ENCODE measurements around the gene HOXA3.

Gene HOXA3

DNA sequence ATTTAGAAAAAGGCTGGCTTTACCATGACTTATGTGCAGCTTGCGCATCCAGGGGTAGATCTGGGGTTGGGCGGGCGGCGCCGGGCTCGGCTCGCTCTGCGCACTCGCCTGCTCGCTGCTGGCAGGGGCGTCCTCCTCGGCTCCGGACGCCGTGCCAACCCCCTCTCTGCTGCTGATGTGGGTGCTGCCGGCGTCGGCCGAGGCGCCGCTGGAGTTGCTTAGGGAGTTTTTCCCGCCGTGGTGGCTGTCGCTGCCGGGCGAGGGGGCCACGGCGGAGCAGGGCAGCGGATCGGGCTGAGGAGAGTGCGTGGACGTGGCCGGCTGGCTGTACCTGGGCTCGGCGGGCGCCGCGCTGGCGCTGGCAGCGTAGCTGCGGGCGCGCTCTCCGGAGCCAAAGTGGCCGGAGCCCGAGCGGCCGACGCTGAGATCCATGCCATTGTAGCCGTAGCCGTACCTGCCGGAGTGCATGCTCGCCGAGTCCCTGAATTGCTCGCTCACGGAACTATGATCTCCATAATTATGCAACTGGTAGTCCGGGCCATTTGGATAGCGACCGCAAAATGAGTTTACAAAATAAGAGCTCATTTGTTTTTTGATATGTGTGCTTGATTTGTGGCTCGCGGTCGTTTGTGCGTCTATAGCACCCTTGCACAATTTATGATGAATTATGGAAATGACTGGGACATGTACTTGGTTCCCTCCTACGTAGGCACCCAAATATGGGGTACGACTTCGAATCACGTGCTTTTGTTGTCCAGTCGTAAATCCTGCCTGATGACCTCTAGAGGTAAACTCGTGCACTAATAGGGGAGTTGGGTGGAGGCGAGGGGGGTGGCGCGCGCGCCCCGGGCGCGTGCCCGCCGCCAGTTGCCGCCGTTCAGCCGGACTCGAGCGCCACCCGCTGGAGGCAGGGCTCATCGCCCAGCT is 9.1 kb downstream of the HOXA3 start, which contains the start of gene HOXA5:
Gene HOXA5 (minus strand): TSS at position 659 of the 927 bp plus-strand sequence. CDS start 74 bp downstream, at position 585.
- no peak for DNase-seq (ENCODE audit: low read depth)

DNA sequence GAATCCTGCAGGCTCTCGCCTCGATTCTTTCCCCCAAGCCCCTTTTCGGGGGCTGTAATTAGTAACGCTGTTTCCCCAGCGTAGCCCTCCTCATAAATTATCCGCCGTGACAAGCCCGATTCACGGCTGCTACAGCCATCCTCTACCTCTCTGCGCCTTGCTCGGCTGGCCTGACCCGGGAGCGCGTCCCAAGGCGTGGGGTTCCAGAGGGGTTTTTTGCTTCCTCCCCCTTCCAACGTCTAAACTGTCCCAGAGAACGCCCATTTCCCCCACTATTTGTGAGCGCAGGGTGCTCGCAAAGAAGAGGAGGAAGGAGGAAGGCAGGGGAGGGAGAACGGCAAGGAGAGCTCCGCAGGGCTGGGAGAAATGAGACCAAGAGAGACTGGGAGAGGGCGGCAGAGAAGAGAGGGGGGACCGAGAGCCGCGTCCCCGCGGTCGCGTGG is 9.8 kb downstream of the HOXA3 start:
- DNase-seq (ENCODE audit: low read depth), result no peak

DNA sequence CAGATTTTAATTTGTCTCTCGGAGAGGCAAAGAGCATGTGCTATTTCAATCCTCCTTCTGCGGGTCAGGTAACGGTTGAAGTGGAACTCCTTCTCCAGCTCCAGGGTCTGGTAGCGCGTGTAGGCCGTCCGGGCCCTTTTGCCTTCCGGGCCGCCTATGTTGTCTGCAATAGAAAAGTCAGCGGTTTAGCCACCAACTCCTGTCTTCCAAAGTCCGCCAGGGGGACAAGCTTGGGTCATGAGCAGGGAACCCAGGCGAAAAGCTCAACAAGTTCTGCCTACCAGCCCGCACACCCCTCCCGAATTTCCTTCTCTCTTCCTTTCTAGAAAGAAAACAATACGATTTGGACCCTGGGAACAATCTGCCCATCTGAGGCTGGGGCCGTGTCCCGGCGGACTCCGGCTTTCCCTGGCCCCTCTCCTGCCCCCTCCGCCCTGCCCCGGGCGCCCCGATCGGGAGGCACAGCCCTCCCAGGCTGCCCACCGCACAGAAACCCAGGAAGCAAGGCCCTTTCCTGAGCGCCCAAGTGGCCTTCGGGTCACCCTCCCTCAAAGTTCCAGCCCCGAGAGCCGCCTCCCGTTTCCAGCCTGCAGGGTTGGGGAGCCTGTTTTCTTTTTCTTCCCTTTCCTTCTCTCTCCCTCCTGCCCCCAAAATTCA is 10.3 kb downstream of the HOXA3 start:
- DNase-seq (ENCODE audit: low read depth), result no peak

DNA sequence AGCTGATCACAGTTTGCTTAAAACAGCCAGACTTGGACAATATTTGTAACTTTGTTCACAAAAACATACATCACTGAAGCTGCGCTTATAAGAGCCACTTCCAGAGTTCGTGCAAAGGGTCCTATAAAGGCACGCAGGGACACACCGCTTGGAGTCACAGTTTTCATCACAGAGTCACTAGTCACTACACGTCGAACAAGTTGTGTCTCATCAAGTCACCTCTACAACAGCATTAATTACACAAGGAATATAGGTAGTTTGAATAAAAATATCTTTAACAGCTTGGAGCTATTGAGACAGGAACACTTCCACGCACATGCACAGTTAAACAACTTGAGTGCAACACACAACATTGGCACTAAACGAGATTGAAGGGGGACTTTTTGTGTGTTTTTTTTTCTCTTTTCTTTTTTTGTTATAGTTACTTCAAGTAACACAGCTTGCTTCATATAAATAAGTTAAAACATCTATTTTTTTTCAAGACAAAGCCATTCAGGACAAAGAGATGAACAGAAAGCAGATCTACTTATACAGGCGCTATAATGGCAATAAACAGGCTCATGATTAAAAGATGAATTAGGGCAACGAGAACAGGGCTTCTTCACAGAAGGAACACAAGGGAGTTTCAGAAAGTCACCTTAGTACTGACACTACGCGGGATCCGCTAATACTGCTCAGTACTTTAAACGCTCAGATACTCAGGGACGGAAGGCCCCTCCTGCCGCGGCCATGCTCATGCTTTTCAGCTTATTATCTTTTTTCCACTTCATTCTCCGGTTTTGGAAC is 11.1 kb downstream of the HOXA3 start:
- no peak for DNase-seq (ENCODE audit: low read depth)

DNA sequence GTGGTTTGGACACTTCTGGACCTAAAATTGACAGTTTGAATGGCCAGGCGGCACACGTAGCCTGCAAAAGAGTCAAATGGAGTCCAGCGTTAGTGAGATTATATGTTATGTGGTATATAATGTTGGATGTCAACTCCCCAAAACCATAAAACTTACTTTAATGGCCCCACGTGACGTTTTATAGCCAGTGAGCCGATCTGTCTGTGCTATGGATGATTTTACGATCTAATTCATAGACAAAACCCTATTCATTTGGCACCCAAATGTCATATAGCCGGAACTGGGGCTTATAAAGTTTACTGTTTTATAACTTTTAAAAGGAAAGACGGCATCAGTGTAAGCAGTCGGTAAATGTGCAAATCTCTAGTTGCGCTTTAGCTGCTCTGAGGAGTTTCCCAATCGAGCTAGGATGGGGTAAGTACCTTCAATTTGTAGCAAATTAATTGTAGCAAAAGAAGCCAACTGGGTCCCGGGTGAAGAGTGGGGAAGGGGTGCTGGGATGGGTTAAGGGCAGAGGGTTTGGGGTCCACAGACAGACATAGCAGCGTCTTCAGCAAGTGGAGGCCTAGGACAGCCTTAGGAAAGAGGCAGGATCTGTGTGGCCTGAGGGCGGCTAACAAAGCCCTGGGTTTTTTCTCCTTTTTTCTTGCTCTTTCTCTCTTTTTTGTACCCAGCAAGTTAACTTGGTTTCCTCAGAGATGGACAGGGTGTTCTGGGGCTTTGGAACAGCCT is 12.1 kb downstream of the HOXA3 start:
- no peak for DNase-seq (ENCODE audit: low read depth)

DNA sequence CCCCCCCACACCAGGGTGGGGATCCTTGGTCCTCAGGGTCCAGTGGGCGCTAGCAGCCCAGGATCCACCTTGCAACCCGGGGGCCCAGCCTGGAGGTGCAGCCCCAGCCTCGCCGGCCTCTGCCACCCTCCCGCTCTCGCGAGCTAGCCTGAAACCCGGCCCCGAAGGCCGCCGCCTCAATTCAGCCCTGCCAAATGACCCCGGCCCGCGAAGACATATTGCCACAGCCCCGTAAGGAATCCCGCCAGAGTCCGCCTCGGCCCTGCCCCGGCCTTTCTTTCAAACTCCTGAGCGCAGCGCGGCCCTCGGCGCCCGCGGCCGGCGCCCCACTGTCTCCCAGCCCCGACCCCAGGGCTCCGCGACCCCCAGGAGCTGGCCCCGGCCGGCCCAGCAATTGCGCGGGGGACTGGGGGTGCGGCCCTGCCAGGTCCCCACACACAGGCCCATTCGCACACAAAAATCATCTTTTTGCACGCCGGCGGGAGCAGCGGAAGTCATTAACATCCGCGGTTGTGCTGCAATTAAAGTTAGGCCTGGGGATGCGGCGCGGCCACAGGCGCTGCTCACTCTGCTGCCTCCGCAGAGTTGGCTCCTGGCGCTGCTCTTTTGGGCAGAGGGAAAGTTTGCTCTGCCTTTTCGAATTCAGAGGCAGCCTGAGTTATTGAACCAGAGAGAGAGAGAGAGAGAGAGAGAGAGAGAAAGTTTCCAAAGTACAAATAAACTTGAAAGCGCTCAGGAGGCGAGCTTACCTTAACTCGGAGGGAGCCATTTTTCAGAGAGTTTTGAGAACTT is 12.9 kb downstream of the HOXA3 start:
- no peak for DNase-seq (ENCODE audit: low read depth)

DNA sequence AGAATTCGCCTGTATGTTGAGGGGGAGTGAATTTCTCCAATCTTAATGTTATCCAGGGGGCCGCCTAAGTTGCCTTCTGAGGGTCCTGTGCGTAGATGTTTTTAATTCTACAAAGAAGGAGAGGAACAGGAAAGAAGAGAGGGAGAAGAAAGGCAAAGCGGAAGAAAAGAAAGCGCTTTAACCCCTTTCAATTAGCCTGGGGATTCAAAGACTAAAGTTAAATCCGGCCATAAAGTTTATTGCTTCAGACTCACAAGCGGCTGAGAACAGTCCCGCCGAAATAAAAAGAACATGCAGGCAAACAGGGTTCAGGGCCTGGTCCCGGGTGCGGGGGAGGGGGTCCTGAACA is 13.4 kb downstream of the HOXA3 start:
- DNase-seq (ENCODE audit: low read depth), result no peak

DNA sequence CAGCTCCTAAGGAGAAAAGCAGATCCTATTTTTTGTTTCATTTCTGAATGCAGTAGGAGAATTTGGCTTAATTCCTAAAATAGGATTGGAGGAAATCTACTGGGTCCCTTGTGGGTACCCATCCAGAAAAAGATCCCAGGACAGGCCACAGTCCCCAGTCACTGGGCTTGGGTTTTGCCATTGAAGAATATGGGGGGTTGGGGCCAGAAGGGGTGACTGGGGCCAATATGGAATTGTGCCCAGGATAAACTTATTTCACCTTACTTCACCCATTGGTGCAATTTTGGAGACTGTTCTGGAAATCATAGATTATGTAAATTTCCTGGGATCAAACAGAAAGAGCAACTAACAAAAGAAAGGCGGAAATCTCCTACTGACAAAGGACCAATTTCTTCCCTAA is 13.9 kb downstream of the HOXA3 start:
- no peak for DNase-seq (ENCODE audit: low read depth)

DNA sequence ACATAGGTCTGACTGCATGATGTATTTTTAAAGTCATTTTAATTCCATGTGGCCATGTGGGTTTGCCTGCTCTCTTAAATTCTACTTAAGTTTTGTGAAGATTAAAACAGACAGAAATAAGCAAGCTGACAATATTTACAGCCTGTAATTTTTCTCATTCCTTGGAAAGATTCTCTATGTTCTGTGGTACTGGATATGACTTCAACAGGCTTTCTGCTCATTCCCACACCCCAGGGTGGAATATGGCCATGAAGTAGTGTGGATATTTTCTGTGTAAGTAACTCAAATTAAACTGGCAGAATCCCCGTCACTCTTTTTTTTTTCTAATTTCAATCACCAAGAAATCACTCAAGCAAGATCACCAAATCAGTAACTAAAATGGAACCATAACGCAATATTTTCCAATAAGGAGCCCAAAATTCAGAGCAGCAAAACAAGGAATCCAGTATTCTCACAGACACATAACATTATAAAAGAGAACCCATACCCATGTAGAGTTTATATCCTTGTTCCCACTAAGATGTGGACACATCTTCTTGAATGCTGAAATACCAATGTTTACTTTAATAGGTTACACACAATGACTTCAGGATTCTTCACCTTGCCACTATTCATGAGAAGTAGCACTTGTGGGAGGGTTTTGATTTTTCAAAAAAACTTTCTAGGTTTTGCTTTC is 14.6 kb downstream of the HOXA3 start:
- no peak for DNase-seq (ENCODE audit: low read depth)

DNA sequence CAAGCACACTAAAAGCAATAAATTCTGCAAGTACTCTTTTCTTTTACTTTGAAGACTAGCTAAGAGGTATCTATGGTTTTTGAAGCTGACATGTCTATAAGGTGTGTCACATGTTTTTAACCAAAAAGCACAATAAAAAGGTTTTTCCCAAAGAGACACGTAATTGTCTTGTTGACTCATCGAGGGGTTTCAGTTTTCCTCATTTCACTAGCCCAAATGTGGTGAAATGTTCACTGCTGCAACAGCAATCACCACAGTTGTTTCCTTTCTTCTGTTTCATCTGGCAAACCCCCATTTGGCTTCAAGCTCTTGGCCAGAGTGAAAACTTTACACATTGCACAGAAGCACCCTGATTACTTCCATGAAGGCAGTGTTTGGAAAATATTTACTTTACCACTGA is 18.0 kb downstream of the HOXA3 start:
- DNase-seq (ENCODE audit: low read depth), result no peak

DNA sequence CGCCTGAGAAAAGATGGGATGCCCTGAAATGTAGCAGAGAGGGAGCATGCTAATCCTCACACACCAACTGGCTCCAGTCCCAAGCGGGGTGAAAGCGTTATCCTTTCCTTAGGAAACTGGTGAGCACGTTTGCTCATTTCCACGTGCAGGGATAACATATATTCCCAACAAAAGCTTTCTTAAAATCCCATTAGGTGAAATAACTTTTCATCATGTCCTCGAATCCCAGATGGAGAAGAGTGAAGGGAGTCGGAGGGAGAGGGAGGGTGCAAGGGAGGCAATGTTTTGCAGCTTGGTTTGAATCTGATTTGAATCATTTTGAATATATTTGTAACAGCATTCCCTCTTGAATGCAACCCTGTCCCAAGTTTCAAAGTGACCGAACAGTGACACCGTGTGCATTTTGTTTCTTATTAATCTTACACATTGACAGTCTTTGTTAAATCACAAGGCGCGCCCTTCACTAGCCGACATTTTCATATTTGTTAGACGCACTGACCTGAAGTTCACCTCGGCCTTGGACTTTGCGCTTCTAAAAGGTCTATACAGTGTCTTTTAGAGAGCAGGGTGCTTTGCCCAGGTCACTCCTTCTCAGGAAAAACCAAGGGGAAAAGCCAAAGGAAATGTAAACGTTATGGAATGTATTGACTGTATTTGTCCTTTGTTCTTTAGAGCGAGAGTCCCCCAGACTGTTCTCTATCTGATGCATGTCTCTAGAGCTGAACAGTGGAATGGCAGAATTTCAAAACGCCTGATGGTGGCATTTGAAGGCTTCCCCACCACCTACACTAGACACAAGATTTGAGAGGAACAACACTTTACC is 18.8 kb downstream of the HOXA3 start:
- DNase-seq (ENCODE audit: low read depth), result no peak

DNA sequence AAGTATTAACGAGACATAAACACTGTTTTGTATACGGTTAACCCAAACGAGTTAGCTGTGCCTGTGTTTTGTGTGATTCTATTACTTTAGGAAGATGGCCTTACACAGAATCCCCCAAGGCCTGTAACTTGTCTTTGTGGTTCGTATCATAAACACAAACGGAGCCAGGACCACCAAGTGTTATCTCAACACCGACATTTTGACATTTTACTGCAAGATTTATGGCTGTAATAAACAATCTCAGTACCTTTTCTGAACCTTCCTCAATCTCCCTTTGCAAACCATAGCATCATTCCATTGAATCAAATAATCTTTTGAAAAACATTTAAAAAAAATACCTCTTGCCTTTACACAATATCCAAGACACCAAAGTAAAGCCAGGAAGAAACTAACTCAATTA is 19.4 kb downstream of the HOXA3 start:
- DNase-seq (ENCODE audit: low read depth), result no peak

DNA sequence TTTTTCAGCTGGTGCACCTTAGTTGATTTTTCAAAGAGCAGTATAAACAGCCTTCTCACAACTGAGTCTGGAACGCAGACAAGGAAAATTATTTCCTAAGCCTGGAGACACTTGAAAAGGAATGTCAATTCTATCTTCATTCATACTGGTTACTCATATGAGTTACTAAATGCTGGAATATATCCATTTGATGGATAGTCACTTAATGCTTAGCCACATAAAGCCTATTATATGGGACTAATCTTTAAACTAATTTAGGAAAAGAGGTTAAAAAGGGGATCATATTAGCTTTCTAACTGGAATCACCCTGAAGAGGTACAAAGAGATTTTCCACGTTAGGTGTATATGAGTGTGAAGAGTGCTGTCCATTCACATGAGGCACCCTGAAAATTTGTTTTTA is 20.2 kb downstream of the HOXA3 start:
- no peak for DNase-seq (ENCODE audit: low read depth)

DNA sequence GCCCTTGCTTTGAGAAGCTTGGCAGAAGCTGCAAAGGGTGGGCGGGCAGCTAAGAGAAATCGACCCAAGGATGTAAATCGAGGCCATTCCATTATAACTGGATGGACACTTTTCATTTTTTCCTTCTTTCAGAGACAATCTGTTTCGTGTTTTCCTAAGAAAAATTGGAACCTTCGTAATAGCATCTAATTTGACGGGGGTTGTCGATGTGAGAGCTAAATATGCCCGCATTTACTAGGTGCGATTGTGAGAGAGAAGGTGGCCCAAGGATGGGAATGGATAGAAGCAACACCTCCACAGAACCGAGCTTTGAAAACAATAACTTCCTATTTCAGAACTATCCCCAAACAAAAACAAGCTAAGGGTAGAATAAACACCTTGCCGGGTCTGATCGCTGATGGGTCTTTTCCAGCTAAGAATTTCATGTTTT is 21.0 kb downstream of the HOXA3 start:
- no peak for DNase-seq (ENCODE audit: low read depth)

DNA sequence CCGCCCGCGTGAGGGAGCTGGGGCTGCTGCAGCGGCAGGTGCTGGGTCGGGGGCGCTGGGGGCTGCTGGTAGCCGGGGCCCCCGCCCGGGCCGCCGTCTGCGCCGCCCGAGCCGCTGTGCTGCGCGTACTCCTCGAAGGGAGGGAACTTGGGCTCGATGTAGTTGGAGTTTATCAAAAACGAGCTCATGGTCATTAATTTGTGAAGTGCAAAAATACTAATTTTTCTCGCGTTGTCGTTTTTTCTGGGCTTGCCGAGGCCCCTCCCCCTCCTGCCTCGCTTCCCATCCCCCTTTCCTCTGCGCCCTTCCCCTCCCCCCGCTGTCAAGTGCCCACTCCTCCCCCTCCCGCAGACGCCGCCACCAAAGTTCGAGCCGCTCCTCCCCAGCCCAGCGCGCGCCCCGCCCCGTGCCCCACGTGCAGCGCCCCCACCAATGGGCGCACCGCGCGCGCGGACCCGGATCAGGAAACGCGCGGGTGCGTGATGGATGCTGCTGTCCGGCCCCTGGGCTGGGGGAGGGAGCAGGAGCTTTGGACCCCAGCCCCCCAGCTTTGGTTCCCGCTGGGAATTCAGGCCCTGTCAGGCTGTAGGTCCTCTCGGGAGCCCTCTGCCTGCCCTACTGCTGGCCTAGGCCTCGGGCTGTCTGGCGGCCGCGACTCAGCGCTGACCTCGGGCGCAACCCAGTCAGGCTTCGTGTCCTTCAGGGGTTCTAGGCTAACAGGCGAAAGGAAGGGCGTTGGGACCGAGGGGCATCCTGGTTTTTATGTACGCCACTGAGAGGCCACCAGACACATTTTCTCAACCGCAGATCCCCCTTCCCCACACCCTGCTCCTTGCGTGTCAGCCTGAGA is 21.6 kb downstream of the HOXA3 start, which contains the start of gene HOXA4:
Gene HOXA4 (minus strand): TSS at position 218 of the 850 bp plus-strand sequence. CDS start 24 bp downstream, at position 194.
- DNase-seq (ENCODE audit: low read depth), result no peak

DNA sequence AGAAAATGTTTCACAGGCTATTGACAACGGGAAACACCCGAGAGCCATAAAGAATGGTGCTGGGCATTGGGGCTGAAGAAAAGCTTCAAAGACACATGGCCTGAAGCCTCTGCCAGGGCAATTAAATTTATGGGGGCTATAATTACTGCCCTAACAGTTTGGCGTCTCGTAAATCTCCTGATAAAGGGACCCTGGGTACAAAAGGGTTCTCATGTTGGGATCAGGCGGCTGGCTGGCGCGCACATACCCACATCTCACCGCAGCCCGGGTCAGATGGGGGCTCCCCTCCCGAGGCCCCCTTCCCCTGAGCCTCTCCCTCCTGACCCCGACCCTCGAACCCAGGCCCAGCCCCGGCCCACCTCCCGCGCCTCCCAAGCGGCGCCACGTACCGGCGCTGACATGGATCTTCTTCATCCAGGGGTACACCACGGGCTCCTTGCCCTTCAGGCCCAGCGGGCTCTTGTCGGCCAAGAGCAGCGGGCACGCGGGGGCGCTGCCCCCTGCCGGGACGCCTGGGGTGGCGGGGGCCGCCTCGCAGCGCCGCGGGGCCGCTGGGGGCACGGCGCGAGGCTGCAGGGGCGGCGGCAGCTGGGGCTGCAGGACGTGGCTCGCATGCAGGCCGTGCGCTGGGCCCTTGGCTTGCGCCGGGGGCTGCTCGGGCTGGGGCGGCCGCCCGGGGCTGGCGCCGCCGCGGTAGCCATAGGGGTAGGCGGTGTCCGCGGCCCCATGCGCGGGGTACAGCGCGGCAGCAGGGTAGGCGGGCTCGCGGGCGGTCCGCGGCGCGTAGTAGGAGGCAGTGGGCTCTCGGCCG is 22.4 kb downstream of the HOXA3 start:
- no peak for DNase-seq (ENCODE audit: low read depth)
